ENCODE results near the gene SPTBN5.

- TF ChIP-seq CTCF (IDR thresholded peaks at IDR 0.05; ENCODE audit: poor library complexity, severe bottlenecking) (no peak), RAD21 (conservative IDR thresholded peaks at IDR 0.05) (no peak), POLR2AphosphoS5 (IDR thresholded peaks at IDR 0.05) (no peak)
Measured at GRCh38 chr15:41896566-41896965, 2.7 kb upstream of the SPTBN5 start.
